GM12873 (cell line): Measurements from ENCODE around the gene VPREB1.

Experiments used
- TF ChIP-seq, protein P1 (sequence below): IDR thresholded peaks from 2 replicates; pipeline ENCODE4 v1.5.1; 2012; ENCODE audit warnings: low read depth, mild to moderate bottlenecking, moderate library complexity, low read length, control low read depth; ENCODE audit not compliant: insufficient read depth; ENCODE audit errors: missing control alignments

Gene VPREB1

DNA sequence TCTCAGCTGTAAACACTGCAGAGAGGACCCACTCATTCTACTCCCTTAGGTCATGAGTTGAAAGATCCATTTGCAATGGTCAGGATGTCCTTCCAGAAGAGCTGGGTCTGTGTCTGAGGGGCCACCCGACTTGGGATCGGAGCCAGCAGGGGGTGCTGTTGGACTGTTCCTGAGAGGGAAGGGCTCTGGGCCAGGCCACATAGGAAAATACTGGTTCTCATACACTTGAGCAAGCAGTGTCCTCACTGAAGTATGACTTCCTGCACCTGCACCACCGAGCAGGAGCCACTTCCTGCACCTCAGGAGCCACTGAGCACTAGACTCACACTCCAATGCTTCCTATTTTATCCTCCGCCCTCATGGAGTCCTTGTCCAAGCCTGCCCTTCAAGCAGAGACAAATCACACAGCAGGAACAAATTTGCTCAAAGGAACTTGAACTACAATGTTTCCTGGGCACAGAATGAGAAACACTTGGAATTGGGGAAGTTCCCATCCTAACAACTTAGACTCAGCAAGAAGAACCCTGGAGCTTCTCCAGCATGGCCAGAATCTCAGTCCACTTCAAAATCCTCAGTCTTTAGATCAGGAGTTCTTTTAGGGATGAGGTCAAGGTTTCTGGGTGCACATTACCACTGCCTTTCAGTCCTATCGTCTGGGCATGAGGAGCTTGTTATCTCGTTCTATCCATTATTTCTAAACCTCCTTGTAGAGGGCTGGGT, 36.6 kb upstream of the VPREB1 start:
- TF ChIP-seq, protein P1, sequence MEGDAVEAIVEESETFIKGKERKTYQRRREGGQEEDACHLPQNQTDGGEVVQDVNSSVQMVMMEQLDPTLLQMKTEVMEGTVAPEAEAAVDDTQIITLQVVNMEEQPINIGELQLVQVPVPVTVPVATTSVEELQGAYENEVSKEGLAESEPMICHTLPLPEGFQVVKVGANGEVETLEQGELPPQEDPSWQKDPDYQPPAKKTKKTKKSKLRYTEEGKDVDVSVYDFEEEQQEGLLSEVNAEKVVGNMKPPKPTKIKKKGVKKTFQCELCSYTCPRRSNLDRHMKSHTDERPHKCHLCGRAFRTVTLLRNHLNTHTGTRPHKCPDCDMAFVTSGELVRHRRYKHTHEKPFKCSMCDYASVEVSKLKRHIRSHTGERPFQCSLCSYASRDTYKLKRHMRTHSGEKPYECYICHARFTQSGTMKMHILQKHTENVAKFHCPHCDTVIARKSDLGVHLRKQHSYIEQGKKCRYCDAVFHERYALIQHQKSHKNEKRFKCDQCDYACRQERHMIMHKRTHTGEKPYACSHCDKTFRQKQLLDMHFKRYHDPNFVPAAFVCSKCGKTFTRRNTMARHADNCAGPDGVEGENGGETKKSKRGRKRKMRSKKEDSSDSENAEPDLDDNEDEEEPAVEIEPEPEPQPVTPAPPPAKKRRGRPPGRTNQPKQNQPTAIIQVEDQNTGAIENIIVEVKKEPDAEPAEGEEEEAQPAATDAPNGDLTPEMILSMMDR: peak; percentile 73

DNA sequence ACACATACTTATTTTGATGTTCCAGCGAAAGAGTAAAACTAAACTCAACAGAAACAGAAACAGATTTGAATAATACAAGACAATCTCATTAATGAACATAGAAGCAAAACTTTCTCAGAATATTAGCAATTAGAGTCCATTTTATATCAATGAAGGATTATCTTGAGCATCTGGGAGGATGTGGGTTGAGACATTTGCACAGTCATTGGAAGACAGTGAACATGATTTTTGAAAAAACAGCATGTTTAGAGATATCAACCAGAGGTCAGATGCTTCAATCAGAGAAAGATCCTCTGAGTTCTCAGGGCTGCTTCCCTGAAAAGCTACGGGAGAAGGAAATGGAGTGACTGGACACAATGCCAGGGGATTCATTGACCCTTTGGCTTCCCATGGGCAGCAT, 35.9 kb upstream of the VPREB1 start:
- TF ChIP-seq, protein P1: no peak

DNA sequence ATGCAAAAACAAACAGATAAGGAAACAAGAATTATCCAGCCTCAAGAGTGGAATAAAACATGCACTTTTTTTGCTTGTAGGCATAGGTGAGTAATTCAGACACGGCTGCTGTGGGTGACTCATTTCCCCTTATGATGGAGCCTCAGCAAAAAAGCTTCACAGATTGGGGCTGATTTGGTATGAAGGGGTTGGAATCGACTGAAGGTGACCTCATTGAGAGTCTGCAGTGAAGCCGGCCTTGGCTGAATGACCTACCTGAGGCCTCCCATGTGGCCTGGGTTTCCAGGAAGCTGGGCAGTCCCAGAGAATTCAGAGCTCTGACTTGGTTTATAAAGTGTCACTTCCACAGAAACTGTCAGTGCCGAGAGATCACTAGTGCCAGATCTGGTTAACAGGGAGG, 34.2 kb upstream of the VPREB1 start:
- TF ChIP-seq, protein P1: no peak

DNA sequence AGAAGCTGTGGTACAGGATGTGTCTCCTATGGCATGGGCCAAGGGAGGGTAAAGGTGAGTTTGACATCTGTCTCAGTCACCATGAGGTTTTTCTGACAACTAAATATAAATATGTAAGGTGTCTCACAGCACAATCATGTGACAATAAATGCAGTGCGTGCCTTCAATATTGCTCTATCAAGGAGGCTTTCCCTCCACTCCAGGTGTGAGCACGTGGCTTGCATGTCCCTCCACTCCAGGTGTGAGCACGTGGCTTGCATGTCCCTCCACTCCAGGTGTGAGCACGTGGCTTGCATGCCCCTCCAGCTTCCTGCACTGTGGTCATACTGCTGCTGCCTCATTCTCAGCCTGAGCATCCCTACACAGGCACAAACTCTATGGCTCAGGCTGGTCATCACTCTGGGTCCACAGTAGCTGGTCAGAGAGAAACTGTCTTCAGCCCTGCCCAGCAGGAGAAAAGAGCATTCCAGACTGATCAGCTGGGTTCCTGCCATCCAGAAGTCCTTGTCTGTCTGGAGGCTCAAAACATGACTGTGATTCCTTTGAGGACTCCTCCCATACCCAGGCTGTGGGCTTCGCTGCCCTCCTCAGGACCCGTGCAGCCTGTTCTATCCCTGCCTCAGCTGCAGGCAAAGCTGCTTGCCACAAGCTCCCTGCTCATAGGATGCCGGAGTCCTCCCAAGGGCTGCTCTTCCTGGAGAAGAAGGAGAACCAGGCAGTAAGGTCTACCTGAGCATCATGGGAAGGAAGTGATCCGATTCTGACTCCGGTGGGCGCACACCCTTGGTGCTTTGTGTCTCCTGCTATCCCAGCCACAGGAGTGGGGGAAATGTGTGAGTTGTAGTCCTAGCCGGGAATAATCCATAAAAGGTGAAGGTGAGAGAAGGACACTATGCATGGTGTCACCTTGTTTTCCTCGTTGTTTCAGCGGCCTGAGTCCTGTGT, 33.4 kb upstream of the VPREB1 start:
- TF ChIP-seq, protein P1: no peak

DNA sequence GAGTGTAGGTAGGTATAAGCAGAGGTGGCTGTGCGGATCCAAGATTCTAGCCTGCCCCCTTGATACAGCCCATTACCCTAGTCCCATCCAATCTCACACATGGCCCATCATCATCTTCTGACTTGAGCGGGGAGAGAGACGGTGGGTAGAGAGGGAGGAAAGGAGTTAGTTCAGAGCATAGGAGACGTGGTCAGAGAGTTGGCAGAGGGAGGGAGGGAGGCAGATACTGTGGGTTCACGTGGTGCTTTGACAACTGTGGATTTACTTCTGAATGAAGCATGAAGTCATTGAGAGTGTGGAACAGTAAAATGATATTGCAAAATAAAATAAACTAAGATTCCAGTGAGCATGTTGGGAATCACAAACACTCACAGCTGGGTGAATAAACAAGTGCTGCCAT, 31.4 kb upstream of the VPREB1 start:
- TF ChIP-seq, protein P1: no peak

DNA sequence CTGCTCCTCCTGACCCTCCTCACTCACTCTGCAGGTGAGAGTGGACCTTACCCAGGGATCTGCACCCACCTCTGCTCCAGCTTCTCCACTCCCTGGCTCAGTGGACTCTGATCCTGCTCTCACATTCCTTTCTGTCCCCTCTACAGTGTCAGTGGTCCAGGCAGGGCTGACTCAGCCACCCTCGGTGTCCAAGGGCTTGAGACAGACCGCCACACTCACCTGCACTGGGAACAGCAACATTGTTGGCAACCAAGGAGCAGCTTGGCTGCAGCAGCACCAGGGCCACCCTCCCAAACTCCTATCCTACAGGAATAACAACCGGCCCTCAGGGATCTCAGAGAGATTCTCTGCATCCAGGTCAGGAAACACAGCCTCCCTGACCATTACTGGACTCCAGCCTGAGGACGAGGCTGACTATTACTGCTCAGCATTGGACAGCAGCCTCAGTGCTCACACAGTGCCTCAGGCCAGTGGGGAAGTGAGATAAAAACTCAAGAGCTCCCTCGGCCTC, 29.7 kb upstream of the VPREB1 start:
- TF ChIP-seq, protein P1: no peak
